GM21526 (cell line): ENCODE results near the gene FAAH.

Source experiments
- ATAC-seq: cut with Tn5 transposase; IDR thresholded peaks from one replicate; pipeline ENCODE4 v1.9.1; 2021; ENCODE audit warnings: moderate library complexity; ENCODE audit not compliant: unreplicated experiment, low FRiP score

Gene FAAH

DNA sequence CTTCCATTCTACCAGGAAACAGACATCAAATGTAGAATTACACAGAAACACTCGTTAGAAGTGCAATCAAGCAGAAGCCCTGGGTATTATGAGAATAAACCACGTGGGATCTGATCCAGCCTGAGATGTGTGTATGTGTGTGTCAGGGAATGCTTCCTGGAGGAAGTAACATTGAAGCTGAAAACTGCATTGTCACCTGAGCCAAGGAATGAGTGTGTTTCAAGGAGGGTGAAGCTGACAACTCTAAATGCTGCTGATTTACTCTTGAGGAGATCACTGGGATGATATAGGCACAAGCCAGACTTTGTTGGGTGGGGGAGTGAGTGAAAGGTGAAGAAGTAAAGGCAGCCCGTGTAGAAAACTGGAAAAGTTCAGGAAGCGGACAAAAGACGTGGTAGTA lies 27.6 kb downstream of the FAAH start:
- ATAC-seq = no peak

DNA sequence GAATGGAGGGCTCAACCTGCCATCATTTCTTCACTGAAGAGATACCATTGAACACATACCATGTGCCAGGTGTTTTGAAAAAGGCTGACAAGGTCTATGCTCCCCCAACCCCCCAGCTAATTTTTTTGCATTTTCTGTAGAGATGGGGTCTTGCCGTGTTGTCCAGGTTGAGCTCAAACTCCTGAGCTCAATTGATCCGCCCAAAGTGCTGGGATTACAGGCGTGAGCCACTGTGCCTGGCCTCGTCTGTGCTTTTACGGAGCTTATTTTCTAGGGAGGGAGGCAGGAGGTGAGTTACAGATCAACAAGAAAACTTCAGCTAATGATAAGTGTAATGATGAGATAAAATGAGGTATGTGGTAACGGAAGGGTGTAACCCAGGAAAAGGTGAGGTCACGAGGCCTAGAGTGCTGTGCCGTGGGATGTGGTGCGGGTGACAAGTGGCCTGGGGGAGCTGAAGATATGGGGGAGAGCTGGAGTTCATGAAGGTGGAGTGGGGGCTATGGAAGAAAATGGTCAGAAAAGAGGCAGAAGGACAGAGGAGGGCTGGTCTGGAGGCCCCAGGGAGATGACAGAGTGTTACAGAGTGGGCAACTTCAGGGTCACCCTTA lies 28.2 kb downstream of the FAAH start:
- ATAC-seq = no peak

DNA sequence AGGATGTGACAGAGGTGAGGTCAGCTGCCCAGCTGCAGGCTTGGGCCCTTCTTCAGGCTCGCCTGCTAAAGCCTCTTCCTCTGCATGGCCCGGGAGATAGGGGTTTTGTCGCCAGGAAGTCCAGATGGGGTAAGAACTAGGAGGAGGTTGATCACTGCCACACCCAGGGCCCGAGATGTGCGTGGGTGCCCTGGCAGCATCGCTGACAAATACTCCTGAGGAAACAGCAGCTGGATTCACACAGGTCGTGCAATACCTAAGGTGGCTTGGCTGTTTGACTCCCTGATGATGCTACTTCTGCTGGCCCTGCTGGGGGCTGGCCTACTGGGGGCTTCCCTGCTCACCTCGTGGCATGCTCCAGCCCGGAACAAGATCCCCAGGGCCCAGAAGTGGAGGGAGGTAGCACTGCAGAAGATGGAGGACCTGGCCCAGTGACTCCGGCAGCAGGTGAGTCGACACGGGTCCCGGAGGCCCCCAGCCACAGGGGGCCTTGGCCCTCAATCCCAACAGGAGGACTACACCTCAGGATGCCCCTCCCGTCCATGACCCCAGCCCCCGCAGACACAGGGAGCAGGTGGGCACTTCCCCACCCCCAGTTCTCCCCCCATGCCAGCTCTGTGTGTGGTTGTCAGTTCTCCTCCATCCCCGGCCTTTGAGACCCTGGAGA lies 29.6 kb downstream of the FAAH start:
- no peak for ATAC-seq

DNA sequence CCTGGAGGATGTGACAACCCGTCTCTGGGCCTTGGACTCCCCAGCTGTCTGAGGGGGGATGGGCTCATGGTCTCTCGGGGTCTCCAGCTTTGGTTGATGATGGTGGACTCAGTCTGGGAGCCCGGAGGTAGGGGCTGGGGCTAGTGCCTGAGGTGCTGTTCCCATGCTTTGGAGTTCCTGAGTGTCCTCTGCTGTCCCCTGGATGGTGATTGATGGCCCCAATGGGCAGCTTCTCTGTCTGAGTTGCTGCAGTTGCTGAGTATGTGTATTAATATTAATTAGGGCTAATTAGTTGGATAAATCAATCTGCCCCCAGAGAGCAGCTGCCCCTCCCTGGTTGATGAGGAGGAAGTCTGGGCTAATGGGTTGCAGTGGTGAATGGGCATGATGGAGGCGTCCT lies 30.6 kb downstream of the FAAH start:
- no peak for ATAC-seq

DNA sequence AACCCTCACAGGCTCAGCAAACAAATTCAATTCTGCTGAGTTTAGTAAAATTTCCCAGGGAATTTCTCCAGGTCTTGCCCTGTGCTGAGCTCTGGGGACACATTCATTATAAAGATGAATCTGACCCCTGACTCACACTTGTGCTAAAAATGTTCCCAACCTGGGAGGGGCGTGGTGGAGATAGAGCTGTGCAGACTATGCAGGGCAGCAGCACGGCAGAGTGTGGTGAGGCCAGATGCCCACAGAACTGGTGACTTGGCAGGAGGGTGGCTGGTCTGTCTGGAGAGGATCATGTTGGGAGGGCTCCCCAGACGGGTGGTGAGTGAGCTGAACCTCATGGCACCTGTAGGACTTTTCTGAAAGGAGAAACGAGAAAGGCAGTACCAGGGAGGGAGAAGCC lies 31.6 kb downstream of the FAAH start:
- no peak for ATAC-seq

DNA sequence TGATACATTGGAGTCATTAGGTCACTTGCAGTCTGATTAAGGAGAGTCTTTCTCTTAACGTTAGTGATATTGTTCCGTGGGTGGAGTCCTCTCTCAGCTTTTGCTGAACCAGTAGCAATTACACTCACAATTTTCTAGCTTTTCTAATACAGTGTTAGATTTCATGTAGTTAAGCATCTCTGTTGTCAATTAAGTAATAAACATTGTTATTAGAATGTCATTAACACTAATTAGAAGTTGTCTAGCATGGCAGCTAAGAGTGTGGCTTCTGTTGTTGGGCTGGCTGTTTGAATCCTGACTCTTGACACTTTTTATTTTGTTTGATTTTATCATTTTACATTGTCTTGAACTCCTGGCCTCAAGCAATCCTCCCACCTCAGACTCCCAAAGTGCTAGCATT lies 33.4 kb downstream of the FAAH start:
- no peak for ATAC-seq

DNA sequence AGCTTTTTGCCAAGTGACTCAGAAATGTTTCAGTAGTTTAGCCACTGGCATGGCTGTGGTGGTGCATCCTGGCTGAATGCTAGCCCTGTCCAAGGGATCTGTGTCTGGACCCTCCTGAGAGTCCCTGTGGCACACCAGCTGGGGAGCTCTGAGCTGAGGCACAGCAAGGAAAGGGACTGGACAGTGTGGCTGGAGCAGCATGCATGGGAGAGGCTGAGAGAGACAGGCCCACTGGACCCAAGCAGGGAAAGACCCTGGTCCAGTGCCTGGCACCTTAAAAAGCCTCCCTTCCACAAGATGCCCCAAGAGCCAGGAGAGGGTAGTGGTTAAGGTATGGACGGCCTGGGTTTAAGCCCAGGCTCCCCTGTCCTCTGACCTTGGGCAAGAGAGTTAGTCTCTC lies 35.3 kb downstream of the FAAH start:
- ATAC-seq = no peak

DNA sequence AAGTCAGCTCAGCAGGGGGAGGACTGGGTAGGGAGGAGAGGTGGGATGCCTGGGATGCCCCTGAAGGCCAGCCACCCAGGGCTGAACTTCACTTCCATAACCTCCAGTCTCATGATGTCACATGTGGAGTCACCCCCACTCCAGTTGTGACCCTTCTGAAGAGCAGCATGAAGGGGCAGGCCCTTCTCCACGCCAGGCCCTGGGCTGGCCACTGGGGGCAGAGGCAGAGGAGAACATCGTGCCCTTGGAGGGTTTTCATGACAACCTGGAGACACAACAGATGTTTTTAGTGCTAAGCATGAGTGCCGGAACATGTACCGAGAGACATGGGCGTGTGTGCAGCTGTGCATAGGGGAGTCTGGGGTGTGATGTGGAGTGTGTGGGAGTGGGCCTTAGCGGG lies 37.6 kb downstream of the FAAH start:
- no peak for ATAC-seq

DNA sequence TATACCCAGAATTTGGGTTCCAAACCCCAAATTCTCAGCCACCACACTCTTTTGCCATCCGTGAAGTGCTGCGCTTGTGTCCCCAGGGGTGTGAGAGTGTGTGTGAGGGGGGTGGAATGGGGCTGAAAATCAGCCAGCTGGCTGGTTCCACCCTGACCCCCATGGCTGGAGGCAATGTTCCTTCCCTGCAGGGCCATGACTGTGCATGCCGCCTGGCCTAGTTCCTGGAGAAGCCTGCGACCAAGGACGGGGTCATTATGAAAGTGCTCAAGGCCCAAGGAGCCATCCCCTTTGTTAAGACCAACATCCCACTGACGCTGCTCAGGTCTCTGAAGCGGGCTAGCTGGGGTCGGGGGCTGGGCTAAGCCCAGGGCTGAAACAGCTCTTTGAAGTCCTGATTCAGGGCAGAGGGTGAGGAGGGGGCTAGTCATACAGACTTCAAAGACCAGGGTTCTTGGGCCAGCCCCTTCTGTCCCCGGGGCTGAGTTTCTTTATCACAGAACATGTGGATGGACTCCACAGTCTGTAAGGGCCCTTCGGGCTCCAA lies 38.7 kb downstream of the FAAH start:
- no peak for ATAC-seq

DNA sequence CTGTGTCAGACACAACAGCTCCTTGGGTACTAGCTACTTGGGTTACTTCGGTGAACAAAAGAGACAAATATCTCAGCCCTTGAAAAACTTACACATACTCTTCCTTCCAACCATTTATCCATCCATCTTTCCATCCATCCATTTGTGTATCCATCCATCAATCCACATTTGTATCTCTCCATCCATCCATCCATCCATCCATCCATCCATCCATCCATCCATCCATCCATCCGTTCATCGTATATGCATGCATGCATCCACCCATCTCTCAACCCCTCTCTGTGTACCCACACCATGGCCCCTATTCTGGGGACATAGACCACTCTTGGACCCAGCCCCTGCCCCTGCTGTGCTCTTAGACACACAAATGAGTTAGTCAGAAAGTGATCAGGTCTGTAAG lies 40.2 kb downstream of the FAAH start:
- no peak for ATAC-seq

DNA sequence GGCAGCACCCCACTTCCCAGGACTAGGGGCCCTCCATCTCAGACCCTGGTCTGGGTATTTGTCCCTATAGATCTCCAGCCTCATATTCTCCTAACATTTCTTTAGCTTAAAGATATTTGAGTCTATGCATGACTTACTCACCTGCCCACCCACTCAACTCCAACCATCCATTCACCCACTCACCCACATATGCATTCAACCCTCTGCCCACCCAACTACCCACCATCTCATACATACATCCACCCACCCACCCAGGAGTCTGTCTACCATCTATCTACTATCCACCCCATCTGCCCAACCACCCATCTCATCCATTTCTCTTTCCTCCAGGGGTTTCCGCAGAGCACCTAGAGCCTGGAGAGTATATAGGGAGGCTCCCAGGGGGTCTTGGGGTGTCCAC lies 42.7 kb downstream of the FAAH start:
- ATAC-seq = no peak

DNA sequence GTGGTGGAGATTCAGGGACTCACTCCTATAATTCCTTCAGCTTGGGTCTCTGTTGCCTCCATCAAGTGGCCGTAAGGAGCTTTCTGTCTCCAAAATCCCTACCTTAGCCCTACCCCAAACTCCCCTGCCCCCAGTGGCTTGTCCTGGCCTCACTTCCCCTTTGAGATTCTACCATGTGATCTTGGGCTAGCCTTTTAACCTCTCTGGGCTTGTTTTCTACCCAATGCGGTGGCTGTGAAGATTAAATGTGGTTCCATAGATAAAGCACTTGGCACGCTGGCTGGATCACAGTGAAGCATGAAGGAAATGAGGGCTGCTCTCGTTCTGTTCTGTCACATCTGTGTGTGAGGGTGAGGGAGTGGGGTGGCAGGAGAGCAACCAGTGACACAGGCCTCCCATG lies 43.6 kb downstream of the FAAH start:
- ATAC-seq = no peak

DNA sequence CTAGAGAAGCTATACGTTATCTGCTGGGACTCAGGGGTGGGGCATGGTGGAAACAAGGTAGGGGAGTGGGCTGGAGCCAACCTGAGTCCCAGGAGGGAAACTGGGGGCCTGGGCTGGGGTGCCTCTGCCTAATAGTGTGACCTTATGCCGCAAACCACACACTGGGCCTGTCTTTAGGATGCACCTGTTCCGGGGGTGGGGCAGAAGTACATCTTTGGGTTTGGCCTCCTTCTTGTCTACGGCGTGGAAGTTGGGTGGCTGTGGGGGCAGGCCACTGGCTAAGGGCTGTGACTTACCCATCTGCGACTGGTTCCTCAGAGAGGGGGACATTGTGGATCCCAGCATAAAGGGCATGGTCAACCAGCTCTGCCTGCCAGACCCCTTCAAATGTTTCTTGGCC lies 44.2 kb downstream of the FAAH start:
- ATAC-seq = no peak

DNA sequence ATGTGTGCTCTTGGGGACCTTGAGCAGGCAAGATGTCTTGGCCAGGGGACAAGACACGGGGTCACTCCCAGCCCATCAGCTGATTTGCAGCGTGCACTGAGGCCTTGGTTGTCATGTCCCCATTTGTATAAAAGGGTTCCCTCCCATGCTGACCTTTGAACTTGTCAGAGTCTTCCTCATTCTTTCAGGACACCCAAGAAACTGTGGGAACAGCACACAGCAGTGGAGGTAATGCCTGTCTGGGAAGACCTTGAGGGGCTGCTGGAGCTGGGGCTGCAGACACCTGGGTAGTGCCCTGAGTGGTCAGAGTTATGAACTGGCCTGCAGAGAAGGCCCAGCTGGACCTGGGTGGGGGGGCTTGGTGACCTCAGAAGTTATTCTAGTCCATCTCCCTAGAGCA lies 46.4 kb downstream of the FAAH start:
- no peak for ATAC-seq

DNA sequence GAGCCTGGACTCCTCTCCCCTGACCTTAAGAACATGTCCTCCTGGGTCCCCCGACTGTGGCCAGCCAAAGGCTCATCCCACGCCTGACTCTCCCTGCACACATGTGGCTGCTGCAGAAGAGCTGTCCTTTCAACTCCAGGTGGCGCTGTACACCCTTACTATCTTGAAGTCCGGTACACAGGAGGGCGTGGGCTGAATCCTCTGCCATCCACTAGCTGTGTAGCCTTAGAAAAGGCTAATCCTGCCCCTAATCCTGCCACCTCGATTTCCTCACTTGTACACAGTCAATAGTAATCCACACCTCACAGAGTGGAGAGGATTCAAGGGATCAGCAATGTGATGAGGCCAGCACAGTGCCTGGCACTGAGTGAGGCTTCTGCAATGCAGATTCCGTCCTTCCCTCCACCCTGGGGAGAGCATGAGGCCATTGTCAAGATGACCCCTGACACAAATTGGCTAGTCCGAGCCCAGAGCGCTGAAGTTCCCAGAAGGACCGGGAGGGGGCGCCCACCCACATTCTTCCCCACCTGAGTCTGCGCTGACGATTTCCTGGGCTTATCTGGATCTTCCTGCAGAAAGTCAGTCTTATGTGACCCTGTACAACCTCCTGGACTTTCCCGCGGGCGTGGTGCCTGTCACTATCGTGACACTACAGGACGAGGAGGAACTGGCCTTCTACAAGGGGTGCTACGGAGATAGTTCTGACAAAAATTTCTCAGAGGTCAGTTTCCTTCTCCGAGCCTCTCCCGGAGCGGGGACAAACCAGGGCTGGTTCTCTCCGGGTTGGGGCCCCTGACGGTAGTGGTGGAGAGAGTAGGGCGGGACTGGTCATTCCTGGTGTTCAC lies 48.4 kb downstream of the FAAH start:
- peak; percentile 69 for ATAC-seq

DNA sequence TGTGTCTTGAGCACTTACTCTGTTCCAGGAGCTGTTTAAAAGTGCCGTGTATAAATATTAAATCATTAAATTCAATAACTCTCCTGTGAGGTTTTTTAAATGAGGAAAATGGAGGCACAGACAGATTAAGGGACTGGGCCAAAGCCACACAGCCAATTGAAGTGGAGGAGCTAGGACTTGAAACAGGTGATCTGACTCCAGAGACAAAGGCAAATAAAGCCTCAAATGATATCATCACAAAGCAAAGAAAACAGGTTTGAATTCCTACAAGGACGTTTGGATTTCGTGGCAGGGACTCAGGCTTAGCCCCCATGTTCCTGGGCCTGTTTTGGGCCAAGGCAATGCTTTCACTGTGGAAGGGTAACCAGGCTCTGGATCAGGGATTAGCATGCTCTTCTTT lies 50.3 kb downstream of the FAAH start:
- ATAC-seq = no peak

DNA sequence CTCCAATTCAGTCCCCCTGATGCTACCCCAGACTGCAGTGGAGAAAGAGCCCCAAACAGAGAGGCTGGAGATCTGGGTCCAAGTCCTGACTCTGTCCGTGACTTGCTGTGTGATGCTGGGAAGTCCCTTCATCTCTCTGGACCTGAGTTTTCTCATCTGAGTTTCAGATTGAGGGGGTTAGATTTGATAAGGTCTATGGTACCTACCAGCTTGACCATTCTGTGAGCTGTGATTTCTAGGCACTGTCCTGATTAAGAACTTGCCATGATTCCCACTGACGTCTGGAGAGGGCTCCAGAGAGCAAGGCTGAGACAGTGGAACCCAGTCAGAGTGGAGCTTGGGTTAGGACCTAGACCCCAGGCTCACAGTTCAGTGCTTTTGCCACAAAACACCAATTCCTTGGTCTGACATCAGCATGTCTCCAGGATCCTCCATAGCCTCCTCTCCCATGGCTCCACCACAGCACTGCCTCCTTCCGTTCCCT lies 51.7 kb downstream of the FAAH start:
- ATAC-seq = no peak

DNA sequence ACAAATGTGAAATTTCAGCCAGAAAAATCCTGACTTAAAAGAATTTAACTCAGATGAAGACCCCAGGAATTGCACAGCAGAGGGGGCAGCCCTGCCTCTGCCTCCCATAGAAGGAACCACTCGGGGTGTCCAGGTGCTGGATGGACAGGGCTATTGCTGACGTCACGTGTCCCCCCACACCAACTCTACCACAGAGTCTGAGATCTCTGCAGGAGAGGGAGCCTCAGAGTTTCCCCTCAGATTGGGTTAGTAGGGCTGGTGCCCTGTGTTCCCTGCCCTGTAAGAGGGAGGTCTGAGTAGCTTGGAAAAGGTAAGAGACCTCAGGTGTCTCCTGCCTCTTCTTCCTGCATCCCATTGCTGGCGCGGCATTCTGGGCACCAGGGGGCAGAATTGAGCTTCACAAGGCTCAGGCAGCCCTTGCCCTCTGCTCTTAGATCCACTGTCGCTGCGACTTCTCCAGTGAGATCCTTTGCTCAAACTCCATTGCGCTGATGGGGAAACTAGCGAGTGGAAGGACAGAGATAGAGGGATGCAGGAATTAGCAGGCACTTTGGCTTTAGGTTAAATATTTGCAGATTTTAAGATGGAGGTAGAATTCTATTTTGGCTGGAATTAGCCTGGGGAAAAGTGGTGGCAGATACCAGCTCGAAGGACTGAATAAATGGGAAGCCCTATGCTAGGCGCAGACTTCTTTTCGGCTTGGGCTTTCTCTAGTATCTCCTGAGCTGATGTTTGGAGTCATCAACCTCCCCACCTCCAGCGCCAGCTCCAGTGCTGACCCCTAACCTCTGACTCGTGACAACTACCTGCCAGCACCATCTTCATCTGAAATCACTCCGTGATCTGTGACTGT lies 52.8 kb downstream of the FAAH start:
- no peak for ATAC-seq

DNA sequence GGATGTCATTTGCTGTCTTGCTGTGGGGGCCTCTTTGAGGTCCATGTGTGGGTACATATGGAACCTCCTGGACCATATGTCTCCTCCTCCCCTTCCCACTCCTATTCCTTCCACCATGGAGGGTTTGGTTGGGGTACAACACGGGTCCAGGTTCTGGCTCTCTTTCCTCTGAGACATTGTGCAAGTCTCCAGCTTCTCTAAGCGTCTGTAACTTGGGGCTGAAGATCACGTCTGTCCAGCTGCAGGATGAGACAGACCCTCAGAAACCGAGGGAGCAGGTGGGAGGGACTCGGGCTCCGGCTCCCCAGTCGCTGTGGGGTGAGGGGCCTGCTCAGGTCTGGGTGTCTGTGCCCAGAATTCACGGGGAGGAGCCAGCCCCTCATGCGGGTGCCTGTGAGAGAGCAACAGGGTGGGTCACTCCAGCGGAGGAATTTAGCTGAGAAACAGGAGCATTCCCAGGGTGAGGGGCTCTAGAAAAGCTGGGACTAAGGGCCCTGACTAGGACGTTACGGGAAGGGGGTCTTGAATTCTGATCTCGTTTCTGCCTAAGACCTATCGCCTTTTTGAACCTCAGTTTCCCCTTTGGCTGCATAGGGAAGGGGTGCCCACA lies 53.5 kb downstream of the FAAH start:
- no peak for ATAC-seq
